GM12801 (cell line): Measurements from ENCODE around the gene KRT38.

ENCODE experiments used
- TF ChIP-seq, protein P1 (sequence below): IDR thresholded peaks from one replicate; pipeline ENCODE4 v1.5.1; 2011; ENCODE audit warnings: control low read depth; ENCODE audit not compliant: insufficient read length; ENCODE audit errors: extremely low read depth

The KRT38 gene

DNA sequence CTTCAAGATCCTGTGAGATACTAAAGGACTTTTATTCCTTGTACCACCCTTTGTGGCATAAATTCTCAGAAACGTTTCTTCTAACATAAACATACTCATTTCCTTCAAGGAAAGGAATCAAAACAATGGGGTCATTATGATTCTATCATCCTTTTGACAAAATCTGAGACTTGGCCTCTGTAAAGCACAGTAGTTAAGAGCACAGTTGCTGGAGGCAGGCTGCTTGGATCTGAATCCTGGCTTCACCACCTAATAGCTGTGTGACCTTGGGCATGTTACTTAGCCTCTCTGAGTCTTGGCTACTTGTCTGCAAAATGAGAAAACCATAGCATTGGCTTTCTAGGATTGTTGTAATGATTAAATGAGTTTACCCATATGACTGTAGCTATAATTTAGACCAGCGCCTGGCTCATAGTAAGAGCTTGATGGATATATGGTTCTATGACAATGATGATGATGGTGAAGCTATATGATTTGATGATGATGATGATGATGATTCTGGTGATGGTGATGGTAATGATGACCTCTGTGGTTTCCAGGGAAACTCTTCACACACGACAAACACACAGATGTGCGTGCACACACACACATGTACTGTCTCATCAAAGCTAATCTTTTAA lies 37.3 kb downstream of the KRT38 start:
- TF ChIP-seq, protein P1, sequence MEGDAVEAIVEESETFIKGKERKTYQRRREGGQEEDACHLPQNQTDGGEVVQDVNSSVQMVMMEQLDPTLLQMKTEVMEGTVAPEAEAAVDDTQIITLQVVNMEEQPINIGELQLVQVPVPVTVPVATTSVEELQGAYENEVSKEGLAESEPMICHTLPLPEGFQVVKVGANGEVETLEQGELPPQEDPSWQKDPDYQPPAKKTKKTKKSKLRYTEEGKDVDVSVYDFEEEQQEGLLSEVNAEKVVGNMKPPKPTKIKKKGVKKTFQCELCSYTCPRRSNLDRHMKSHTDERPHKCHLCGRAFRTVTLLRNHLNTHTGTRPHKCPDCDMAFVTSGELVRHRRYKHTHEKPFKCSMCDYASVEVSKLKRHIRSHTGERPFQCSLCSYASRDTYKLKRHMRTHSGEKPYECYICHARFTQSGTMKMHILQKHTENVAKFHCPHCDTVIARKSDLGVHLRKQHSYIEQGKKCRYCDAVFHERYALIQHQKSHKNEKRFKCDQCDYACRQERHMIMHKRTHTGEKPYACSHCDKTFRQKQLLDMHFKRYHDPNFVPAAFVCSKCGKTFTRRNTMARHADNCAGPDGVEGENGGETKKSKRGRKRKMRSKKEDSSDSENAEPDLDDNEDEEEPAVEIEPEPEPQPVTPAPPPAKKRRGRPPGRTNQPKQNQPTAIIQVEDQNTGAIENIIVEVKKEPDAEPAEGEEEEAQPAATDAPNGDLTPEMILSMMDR, result no peak

DNA sequence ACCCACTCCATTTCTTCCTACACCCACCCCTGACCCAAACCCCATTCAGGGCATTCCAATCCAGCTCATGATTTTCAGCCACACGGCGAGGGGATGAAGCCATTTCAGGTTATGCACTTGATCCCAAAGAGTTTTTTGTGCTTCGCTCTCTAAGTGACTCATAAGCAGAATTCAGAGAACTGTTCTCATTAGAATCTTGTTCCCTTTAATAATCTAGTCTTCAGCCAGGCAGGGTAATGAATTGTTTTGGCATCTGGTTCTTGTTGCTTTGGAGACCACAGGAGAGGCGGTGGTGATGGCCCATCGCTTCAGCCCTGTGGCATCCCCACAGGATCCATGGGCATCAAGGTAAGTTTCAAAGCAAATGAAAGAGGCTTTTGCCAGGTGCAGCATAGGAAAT lies 38.6 kb downstream of the KRT38 start:
- TF ChIP-seq, protein P1, result no peak

DNA sequence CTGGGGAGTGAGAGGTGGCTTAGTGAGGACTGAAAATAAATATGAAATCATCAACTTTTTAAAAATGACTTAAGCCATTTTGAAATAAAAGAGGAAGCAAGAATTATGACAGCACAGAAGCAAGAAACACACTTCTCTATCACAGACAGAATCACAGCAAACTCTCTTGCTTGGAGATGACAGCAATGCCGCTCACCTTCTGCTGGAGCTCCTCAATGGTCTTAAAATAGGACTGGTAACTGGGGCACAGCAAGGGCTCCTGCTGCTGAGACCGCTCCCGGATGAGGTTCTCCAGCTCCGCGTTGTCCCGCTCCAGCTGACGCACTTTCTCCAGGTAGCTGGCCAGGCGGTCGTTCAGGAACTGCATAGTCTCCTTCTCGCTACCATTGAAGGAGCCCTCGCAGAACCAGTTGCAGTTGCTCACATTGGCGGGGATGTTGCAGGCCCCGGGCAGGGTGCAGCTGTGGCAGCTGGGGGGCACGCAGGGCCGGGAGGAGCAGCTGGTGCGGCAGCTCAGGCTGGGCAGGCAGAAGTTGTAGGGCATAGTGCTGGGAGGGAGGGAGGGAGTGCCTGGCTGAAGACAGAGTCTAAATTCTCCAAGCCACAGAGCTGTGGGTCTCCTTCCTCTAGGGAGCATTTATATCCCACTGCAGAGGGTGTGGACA lies 43.7 kb downstream of the KRT38 start, which contains the start of gene KRT31:
Gene KRT31, minus strand, starts transcription at position 613 of the 665 bp plus-strand sequence. Its CDS starts 69 bp downstream, at position 544.
- TF ChIP-seq, protein P1, result no peak

DNA sequence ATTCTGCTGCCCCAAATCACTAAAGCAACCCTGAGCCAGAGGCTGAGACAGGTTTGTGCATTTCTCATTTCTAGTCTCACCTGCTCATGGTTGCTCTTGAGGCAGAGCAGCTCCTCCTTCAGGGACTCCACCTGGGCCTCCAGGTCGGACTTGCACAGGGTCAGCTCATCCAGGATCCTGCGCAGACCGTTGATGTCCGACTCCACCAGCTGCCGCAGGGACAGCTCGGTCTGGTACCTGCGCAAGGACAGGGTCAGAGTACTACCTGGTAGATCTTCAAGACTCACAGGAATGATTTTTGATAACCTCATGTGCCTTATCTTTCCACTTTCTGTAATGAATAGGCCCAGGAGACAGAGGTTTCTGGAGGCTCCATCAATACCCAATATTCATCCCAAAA lies 44.4 kb downstream of the KRT38 start:
- TF ChIP-seq, protein P1, result no peak

DNA sequence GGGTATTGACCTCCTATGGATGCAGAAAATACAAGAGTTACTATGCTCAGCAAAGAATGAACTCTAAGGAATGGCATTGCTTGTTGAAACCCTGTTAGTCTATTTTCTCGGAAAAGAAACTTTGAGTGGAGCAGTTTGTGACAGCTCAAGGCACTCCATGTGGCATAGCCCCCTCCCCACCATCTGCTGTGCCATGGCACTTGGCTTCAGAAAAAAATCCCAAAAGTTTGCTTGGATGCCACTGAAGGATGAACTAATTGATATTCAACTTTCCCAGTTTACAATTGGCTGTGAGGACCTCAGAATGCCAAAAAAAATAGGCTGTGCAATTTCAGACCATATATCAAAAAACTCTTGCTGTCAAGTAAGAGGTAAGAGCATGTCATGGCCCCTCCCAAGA lies 45.2 kb downstream of the KRT38 start:
- TF ChIP-seq, protein P1, result no peak

DNA sequence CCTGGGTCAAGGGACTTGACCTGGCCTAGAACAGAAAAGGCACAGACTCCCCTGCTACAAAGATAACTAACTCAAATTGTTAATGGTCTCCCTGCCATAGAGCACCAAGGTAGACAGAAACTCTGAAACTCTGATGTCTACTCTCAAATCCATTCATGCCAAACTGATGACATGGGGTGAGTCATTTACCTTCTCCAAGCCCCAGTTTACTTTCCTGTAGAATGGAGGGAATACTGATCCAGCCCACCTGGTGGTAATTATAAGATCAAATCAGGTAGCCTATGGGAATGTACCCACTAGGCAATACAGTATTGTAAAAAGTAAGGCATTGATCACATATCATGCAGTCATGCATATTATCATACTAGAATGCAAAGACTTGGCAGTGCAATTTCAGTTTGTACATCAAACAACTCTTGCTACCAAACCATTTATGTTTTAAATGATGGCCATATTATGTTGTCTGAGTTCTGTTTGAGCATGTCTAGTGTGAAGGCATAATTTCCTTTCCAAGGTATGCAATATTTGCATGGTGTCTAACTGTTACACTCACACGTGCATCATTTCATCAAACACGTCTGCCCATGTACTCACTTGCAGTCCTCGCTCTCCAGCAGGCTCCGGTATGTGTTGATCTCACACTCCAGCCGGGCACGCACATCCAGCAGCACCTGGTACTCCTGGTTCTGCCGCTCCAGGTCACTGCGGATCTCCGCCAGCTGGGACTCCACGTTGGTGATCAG lies 46.4 kb downstream of the KRT38 start:
- TF ChIP-seq, protein P1, result no peak

DNA sequence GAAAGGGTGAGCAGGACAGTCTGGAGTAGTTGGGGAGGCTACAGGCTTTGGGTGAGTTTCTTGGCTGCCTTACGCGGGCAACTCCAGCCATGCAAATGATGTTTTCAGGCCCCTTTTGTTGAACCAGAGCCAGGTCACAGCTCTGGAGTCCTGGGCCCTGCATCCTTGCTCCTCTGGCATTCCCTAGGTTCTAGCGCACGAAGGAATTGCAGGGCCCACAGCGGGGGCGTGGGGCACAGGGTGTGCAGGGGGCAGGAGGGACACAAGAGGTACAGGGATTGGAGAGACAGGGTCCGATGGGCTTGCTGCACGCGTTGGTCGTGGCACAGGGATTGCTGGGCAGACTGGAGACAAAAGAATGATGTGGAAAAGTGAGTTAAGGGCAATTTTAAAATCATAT lies 47.0 kb downstream of the KRT38 start:
- TF ChIP-seq, protein P1, result no peak
